Measurements from ENCODE around the gene GDPD4. TPM values are rescaled to one million over a fixed set of nuclear protein-coding genes. Genes with fewer than 3 reads are reported as not detected.
A peak's percentile ranks its signal among the peaks of the same experiment; 100 is the strongest.

The GDPD4 gene
- total RNA-seq, 5 donors from 2014 or later (not counting 1 experiment from before 2014, with no cell fraction given): not detected

- Mint-ChIP-seq H3K9me3 (no peaks in the 10 kb centered on the region), H3K4me3 (no peak overlapping the region), H3K36me3 (no peaks in the 10 kb centered on the region), H3K27ac (no peak overlapping the region), H3K27me3 (no peaks in the 10 kb centered on the region), H3K4me1 (no peaks in the 10 kb centered on the region)
- no peaks in the 10 kb centered on the region for H3K36me3 ChIP-seq (ENCODE audit: control insufficient read depth in 2 of 2, extremely low read depth in 1 of 2, insufficient read depth in 1 of 2, low read length in 1 of 2)
- H3K4me1 ChIP-seq (ENCODE audit: control insufficient read depth in 1 of 2, extremely low read depth in 1 of 2, insufficient read depth in 2 of 2, low read length in 2 of 2): no peaks in the 10 kb centered on the region
- WGBS (ENCODE audit: insufficient coverage): 93% methylated on average over 8 of the region's 15 CpGs
- ChIA-PET CTCF (interaction anchor here in 1 of 2 donors (1.8 kb wide), 1 partner anchor 425 kb away, joined by 6 read pairs; no protein-coding TSS in a partner anchor), POLR2A (no interaction called here)
- ATAC-seq (replicated peaks in 1 of 4): no peak
- H3K4me3 ChIP-seq (ENCODE audit: control insufficient read depth in 1 of 2, extremely low read depth in 1 of 2, low read length in 1 of 2): no peak overlapping the region
- no peak for DNase-seq
- no peak overlapping the region for H3K27ac ChIP-seq (ENCODE audit: low read length)
- no peaks in the 10 kb centered on the region for H3K9me3 ChIP-seq
- H3K27me3 ChIP-seq (replicated peaks in 1 of 2; ENCODE audit: control insufficient read depth in 2 of 2, extremely low read depth in 1 of 2, insufficient read depth in 2 of 2, low read length in 1 of 2): peaks cover 0 to 10% of the 10 kb centered on the region in 2 experiments
Measured at GRCh38 chr11:77193911-77194830, 107.3 kb downstream of the GDPD4 start.

GRCh38 chr11:77193167-77193566 lies 108.3 kb downstream of the GDPD4 start:
- Histone ChIP-seq H3K4me3 (ENCODE audit: control insufficient read depth in 1 of 2, extremely low read depth in 1 of 2, low read length in 1 of 2) (no peak overlapping the region), H3K9me3 (no peaks in the 10 kb centered on the region), H3K4me1 (ENCODE audit: control insufficient read depth in 1 of 2, extremely low read depth in 1 of 2, insufficient read depth in 2 of 2, low read length in 2 of 2) (no peaks in the 10 kb centered on the region), H3K27ac (ENCODE audit: low read length) (no peak overlapping the region), H3K36me3 (ENCODE audit: control insufficient read depth in 2 of 2, extremely low read depth in 1 of 2, insufficient read depth in 1 of 2, low read length in 1 of 2) (no peaks in the 10 kb centered on the region), H3K27me3 (replicated peaks in 1 of 2; ENCODE audit: control insufficient read depth in 2 of 2, extremely low read depth in 1 of 2, insufficient read depth in 2 of 2, low read length in 1 of 2) (peaks cover 0 to 12% of the 10 kb centered on the region in 2 experiments)
- Mint-ChIP-seq H3K27me3 (no peaks in the 10 kb centered on the region), H3K9me3 (no peaks in the 10 kb centered on the region), H3K4me1 (no peaks in the 10 kb centered on the region), H3K36me3 (no peaks in the 10 kb centered on the region), H3K4me3 (no peak overlapping the region), H3K27ac (no peak overlapping the region)
- no peak for DNase-seq
- POLR2A ChIA-PET: no interaction called here
- no peak for ATAC-seq (replicated peaks in 1 of 4)
- CTCF ChIA-PET: no interaction called here

- Histone ChIP-seq H3K27me3 (replicated peaks in 1 of 2; ENCODE audit: control insufficient read depth in 2 of 2, extremely low read depth in 1 of 2, insufficient read depth in 2 of 2, low read length in 1 of 2) (peaks cover 0 to 10% of the 10 kb centered on the region in 2 experiments), H3K36me3 (ENCODE audit: control insufficient read depth in 2 of 2, extremely low read depth in 1 of 2, insufficient read depth in 1 of 2, low read length in 1 of 2) (no peaks in the 10 kb centered on the region), H3K27ac (ENCODE audit: low read length) (no peak overlapping the region), H3K4me1 (ENCODE audit: control insufficient read depth in 1 of 2, extremely low read depth in 1 of 2, insufficient read depth in 2 of 2, low read length in 2 of 2) (peaks cover 0 to 2% of the 10 kb centered on the region in 2 experiments), H3K9me3 (no peaks in the 10 kb centered on the region), H3K4me3 (ENCODE audit: control insufficient read depth in 1 of 2, extremely low read depth in 1 of 2, low read length in 1 of 2) (no peak overlapping the region)
- POLR2A ChIA-PET: no interaction called here
- no peaks in the 10 kb centered on the region for H3K9me3 Mint-ChIP-seq
- peak in 32 of 35 experiments; percentile 5 to 59 (median 36) for DNase-seq
- CTCF ChIA-PET: no interaction called here
- H3K27me3 Mint-ChIP-seq: no peaks in the 10 kb centered on the region
- peak overlapping the region in 1 of 3 donors; percentile 64 for H3K4me3 Mint-ChIP-seq
- H3K27ac Mint-ChIP-seq: no peak overlapping the region
- 64% methylated on average over 23 of the region's 27 CpGs for WGBS (ENCODE audit: insufficient coverage)
- ATAC-seq (replicated peaks in 1 of 4): peak; percentile 15 to 90 (median 50)
- no peaks in the 10 kb centered on the region for H3K36me3 Mint-ChIP-seq
- no peaks in the 10 kb centered on the region for H3K4me1 Mint-ChIP-seq
Measured at GRCh38 chr11:77191823-77192495, 109.5 kb downstream of the GDPD4 start.

- H3K27ac Mint-ChIP-seq: no peak overlapping the region
- DNase-seq (no peak), ATAC-seq (replicated peaks in 1 of 4) (peak in 1 of 4 experiments; percentile 30)
- Histone ChIP-seq H3K4me1 (ENCODE audit: control insufficient read depth in 1 of 2, extremely low read depth in 1 of 2, insufficient read depth in 2 of 2, low read length in 2 of 2) (peaks cover 0 to 2% of the 10 kb centered on the region in 2 experiments), H3K4me3 (ENCODE audit: control insufficient read depth in 1 of 2, extremely low read depth in 1 of 2, low read length in 1 of 2) (no peak overlapping the region), H3K36me3 (ENCODE audit: control insufficient read depth in 2 of 2, extremely low read depth in 1 of 2, insufficient read depth in 1 of 2, low read length in 1 of 2) (no peaks in the 10 kb centered on the region), H3K27ac (ENCODE audit: low read length) (no peak overlapping the region), H3K9me3 (no peaks in the 10 kb centered on the region), H3K27me3 (replicated peaks in 1 of 2; ENCODE audit: control insufficient read depth in 2 of 2, extremely low read depth in 1 of 2, insufficient read depth in 2 of 2, low read length in 1 of 2) (peaks cover 0 to 8% of the 10 kb centered on the region in 2 experiments)
- no peaks in the 10 kb centered on the region for H3K9me3 Mint-ChIP-seq
- peak overlapping the region in 1 of 3 donors; percentile 64 for H3K4me3 Mint-ChIP-seq
- no peaks in the 10 kb centered on the region for H3K36me3 Mint-ChIP-seq
- 88% methylated on average over 7 of the region's 11 CpGs for WGBS (ENCODE audit: insufficient coverage)
- POLR2A ChIA-PET: no interaction called here
- no peaks in the 10 kb centered on the region for H3K27me3 Mint-ChIP-seq
- CTCF ChIA-PET: no interaction called here
- no peaks in the 10 kb centered on the region for H3K4me1 Mint-ChIP-seq
Measured at GRCh38 chr11:77191429-77191822, 110.1 kb downstream of the GDPD4 start.

GRCh38 chr11:77190331-77191075 lies 111.0 kb downstream of the GDPD4 start:
- DNase-seq (no peak), ATAC-seq (replicated peaks in 1 of 4) (no peak)
- no peak overlapping the region for H3K27ac Mint-ChIP-seq
- ChIA-PET POLR2A (no interaction called here), CTCF (no interaction called here)
- Histone ChIP-seq H3K27me3 (replicated peaks in 1 of 2; ENCODE audit: control insufficient read depth in 2 of 2, extremely low read depth in 1 of 2, insufficient read depth in 2 of 2, low read length in 1 of 2) (peaks cover 0 to 5% of the 10 kb centered on the region in 2 experiments), H3K36me3 (ENCODE audit: control insufficient read depth in 2 of 2, extremely low read depth in 1 of 2, insufficient read depth in 1 of 2, low read length in 1 of 2) (no peaks in the 10 kb centered on the region), H3K4me1 (ENCODE audit: control insufficient read depth in 1 of 2, extremely low read depth in 1 of 2, insufficient read depth in 2 of 2, low read length in 2 of 2) (peaks cover 0 to 2% of the 10 kb centered on the region in 2 experiments), H3K27ac (ENCODE audit: low read length) (no peak overlapping the region), H3K4me3 (ENCODE audit: control insufficient read depth in 1 of 2, extremely low read depth in 1 of 2, low read length in 1 of 2) (no peak overlapping the region), H3K9me3 (no peaks in the 10 kb centered on the region)
- no peaks in the 10 kb centered on the region for H3K36me3 Mint-ChIP-seq
- no peaks in the 10 kb centered on the region for H3K9me3 Mint-ChIP-seq
- H3K4me1 Mint-ChIP-seq: no peaks in the 10 kb centered on the region
- no peak overlapping the region for H3K4me3 Mint-ChIP-seq
- WGBS (ENCODE audit: insufficient coverage): 93% methylated on average over 21 of the region's 21 CpGs
- no peaks in the 10 kb centered on the region for H3K27me3 Mint-ChIP-seq

GRCh38 chr11:77189588-77190210 lies 111.8 kb downstream of the GDPD4 start:
- no peaks in the 10 kb centered on the region for H3K9me3 ChIP-seq
- Mint-ChIP-seq H3K27me3 (no peaks in the 10 kb centered on the region), H3K4me1 (no peaks in the 10 kb centered on the region), H3K4me3 (no peak overlapping the region), H3K9me3 (no peaks in the 10 kb centered on the region), H3K27ac (no peak overlapping the region), H3K36me3 (no peaks in the 10 kb centered on the region)
- DNase-seq: no peak
- no peak overlapping the region for H3K27ac ChIP-seq (ENCODE audit: low read length)
- POLR2A ChIA-PET: no interaction called here
- WGBS (ENCODE audit: insufficient coverage): 92% methylated on average over 18 of the region's 28 CpGs
- no peaks in the 10 kb centered on the region for H3K36me3 ChIP-seq (ENCODE audit: control insufficient read depth in 2 of 2, extremely low read depth in 1 of 2, insufficient read depth in 1 of 2, low read length in 1 of 2)
- H3K27me3 ChIP-seq (replicated peaks in 1 of 2; ENCODE audit: control insufficient read depth in 2 of 2, extremely low read depth in 1 of 2, insufficient read depth in 2 of 2, low read length in 1 of 2): peaks cover 0 to 3% of the 10 kb centered on the region in 2 experiments
- CTCF ChIA-PET: no interaction called here
- no peak for ATAC-seq (replicated peaks in 1 of 4)
- H3K4me3 ChIP-seq (ENCODE audit: control insufficient read depth in 1 of 2, extremely low read depth in 1 of 2, low read length in 1 of 2): no peak overlapping the region
- peaks cover 0 to 2% of the 10 kb centered on the region in 2 experiments for H3K4me1 ChIP-seq (ENCODE audit: control insufficient read depth in 1 of 2, extremely low read depth in 1 of 2, insufficient read depth in 2 of 2, low read length in 2 of 2)

All from T-cell (primary cell).